Body of pancreas (tissue), 4 donors: ENCODE measurements around the gene PIWIL1.

Experiments
- CTCF ChIP-seq, 7 experiments: fragments of 450-650 bp in 4 of 7; fragments of 200-600 bp in 3 of 7; sonication (generic) in 3 of 7; IDR thresholded peaks; one replicate each; pipeline ENCODE4 v1.5.1; 2016 to 2019; ENCODE audit warnings: antibody characterized with exemption in 7 of 7
- POLR2A ChIP-seq, 3 donors: fragments of 450-650 bp; IDR thresholded peaks; one replicate each; pipeline ENCODE4 v1.6.1; 2016; ENCODE audit warnings: antibody characterized with exemption in 3 of 3, mild to moderate bottlenecking in 2 of 3

DNA sequence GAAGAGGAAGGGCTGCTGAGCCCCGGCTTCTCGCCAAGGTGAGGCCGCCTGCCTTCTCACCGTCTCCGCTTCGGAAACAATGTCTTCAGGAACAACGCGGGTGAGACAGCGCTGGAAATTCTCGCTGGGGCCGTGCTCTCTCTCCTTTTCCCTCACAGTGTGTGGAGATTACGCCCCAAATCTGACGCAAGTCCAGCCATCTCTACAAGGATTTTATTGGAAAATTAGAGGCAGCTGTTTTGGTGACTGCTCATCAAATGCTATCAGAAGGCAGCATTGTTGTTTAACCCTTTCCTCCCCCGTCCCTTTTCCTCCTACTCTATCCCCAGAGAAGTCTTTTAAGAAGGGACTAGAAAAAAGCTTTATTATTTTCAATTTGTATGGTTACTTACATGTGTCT lies 53.5 kb downstream of the PIWIL1 start:
- no peak for TF ChIP-seq CTCF (IDR thresholded peaks at IDR 0.05)
- TF ChIP-seq POLR2A (IDR thresholded peaks at IDR 0.05): no peak
